PFSK-1 (cell line): Measurements from ENCODE around the gene ASIC2.

Experiments
- FOXP2 ChIP-seq: optimal IDR thresholded peaks from 2 replicates; pipeline ENCODE3; 2011; ENCODE audit warnings: borderline replicate concordance, control low read depth, inconsistent platforms; ENCODE audit not compliant: insufficient read depth; ENCODE audit errors: extremely low read length, extremely low read depth
- POLR2AphosphoS5 ChIP-seq: IDR thresholded peaks from 2 replicates; pipeline ENCODE4 v1.6.1; 2012; ENCODE audit warnings: low read depth, mild to moderate bottlenecking, control low read depth, low read length, moderate library complexity
- SIN3A ChIP-seq: IDR thresholded peaks from 2 replicates; pipeline ENCODE4 v1.6.1; 2012; ENCODE audit warnings: mild to moderate bottlenecking, low read length, moderate library complexity, borderline replicate concordance; ENCODE audit not compliant: insufficient read depth
- TAF1 ChIP-seq: IDR thresholded peaks from 2 replicates; pipeline ENCODE4 v1.6.1; 2012; ENCODE audit warnings: low read length, control low read depth, borderline replicate concordance; ENCODE audit not compliant: insufficient read depth
- TF ChIP-seq, protein P1 (sequence below), 2 experiments: IDR thresholded peaks; 2 replicates each; pipeline versions ENCODE4 v1.6.1 to v1.8.0; 2011 to 2012; ENCODE audit warnings: low read depth in 2 of 2, low read length in 2 of 2, control low read depth in 1 of 2, inconsistent platforms in 1 of 2, mild to moderate bottlenecking in 1 of 2, moderate library complexity in 1 of 2; ENCODE audit not compliant: insufficient read depth in 1 of 2

The ASIC2 gene

GRCh38 chr17:33039874-33040273 is 253.2 kb downstream of the ASIC2 start:
- no peak for TF ChIP-seq TAF1
- TF ChIP-seq SIN3A: no peak
- TF ChIP-seq POLR2AphosphoS5: no peak
- TF ChIP-seq FOXP2: no peak
- TF ChIP-seq, protein P1, sequence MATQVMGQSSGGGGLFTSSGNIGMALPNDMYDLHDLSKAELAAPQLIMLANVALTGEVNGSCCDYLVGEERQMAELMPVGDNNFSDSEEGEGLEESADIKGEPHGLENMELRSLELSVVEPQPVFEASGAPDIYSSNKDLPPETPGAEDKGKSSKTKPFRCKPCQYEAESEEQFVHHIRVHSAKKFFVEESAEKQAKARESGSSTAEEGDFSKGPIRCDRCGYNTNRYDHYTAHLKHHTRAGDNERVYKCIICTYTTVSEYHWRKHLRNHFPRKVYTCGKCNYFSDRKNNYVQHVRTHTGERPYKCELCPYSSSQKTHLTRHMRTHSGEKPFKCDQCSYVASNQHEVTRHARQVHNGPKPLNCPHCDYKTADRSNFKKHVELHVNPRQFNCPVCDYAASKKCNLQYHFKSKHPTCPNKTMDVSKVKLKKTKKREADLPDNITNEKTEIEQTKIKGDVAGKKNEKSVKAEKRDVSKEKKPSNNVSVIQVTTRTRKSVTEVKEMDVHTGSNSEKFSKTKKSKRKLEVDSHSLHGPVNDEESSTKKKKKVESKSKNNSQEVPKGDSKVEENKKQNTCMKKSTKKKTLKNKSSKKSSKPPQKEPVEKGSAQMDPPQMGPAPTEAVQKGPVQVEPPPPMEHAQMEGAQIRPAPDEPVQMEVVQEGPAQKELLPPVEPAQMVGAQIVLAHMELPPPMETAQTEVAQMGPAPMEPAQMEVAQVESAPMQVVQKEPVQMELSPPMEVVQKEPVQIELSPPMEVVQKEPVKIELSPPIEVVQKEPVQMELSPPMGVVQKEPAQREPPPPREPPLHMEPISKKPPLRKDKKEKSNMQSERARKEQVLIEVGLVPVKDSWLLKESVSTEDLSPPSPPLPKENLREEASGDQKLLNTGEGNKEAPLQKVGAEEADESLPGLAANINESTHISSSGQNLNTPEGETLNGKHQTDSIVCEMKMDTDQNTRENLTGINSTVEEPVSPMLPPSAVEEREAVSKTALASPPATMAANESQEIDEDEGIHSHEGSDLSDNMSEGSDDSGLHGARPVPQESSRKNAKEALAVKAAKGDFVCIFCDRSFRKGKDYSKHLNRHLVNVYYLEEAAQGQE (IDR thresholded peaks at IDR 0.05; ENCODE audit: insufficient read depth in 1 of 2, low read depth in 2 of 2, low read length in 2 of 2): no peak

GRCh38 chr17:33038740-33039139 is 254.4 kb downstream of the ASIC2 start:
- TF ChIP-seq POLR2AphosphoS5 (no peak), TAF1 (no peak), FOXP2 (no peak), SIN3A (no peak)
- TF ChIP-seq, protein P1 (IDR thresholded peaks at IDR 0.05; ENCODE audit: insufficient read depth in 1 of 2, low read depth in 2 of 2, low read length in 2 of 2): no peak

DNA sequence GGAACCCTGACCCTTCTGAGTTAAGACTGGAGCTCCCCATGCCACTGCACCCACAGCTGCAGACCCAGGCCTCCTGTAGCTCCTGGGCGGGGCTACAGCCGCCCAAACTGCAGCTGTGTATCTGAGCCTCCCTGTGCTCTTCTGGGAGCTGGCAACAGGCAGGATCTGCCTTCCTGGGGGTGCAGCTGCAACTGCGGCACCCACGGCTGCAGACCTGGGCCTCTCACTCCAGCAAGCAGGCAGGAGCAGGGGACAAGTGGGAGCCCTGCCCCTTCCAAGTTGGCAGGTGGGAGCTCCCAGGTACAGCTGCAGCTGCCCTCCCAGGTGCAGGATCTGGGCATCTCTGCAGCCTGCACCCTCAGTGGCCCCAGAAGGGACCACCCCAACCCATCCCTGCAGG is 259.9 kb downstream of the ASIC2 start:
- TF ChIP-seq FOXP2 (no peak), TAF1 (no peak), SIN3A (no peak), POLR2AphosphoS5 (no peak)
- TF ChIP-seq, protein P1 (IDR thresholded peaks at IDR 0.05; ENCODE audit: insufficient read depth in 1 of 2, low read depth in 2 of 2, low read length in 2 of 2): no peak

DNA sequence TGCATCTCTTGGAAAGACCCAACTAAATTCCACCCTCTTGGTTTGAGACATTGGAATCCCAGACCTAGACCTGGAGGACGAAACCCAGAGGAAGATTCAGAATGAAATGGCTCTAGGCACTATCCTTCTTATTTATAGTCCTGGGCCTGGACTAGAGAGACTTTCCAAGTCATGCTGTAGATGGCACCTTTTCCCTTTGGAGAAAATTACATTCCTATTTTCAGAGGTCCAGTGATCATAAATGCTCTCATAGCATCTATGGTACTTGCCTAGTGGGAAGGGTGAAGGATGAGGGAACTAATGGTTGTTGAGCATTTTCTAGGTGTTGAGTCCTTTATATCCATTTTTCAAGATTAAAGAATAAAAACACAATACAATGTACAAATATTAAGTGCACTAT is 264.3 kb downstream of the ASIC2 start:
- TF ChIP-seq TAF1 (no peak), FOXP2 (no peak), SIN3A (no peak), POLR2AphosphoS5 (no peak)
- TF ChIP-seq, protein P1 (IDR thresholded peaks at IDR 0.05; ENCODE audit: insufficient read depth in 1 of 2, low read depth in 2 of 2, low read length in 2 of 2): no peak

DNA sequence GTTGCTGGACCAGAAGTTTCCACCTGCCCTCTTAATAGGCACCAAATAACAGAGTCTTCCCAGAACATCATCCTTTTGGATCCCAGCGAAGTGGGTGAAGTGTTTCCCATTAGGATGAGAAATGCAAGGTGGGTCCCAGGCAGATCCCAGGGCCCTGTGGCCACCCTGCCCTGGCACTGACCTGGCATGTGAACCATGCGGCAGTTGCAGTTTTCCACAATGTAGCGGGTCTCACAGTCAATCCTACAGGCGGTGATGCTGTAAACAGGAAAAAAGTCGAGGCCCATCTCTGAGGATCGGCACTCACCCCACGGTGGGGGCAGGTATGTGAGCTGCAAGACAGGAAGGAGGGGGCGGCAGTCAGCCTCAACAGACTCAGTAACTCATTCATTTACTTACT is 265.0 kb downstream of the ASIC2 start:
- no peak for TF ChIP-seq TAF1
- TF ChIP-seq, protein P1 (IDR thresholded peaks at IDR 0.05; ENCODE audit: insufficient read depth in 1 of 2, low read depth in 2 of 2, low read length in 2 of 2): no peak
- TF ChIP-seq SIN3A: no peak
- no peak for TF ChIP-seq FOXP2
- TF ChIP-seq POLR2AphosphoS5: no peak
